Vagina (tissue), 2 donors: ENCODE measurements around the gene MYO7B.

Experiments
- CTCF ChIP-seq, 3 experiments: fragments of 450-650 bp in 2 of 3; fragments of 200-600 bp in 1 of 3; sonication (generic) in 1 of 3; IDR thresholded peaks; one replicate each; pipeline ENCODE4 v1.5.1; 2017 to 2019; ENCODE audit warnings: antibody characterized with exemption in 3 of 3, mild to moderate bottlenecking in 2 of 3, moderate library complexity in 2 of 3
- POLR2A ChIP-seq, 2 donors: fragments of 450-650 bp; IDR thresholded peaks; one replicate each; pipeline ENCODE4 v1.6.1; 2017; ENCODE audit warnings: antibody characterized with exemption in 2 of 2, mild to moderate bottlenecking in 2 of 2, moderate library complexity in 2 of 2
- POLR2AphosphoS5 ChIP-seq, 2 donors: sonication (generic); formaldehyde crosslinking; IDR thresholded peaks; one replicate each; pipeline ENCODE4 v1.9.0; 2017; ENCODE audit warnings: antibody characterized with exemption in 2 of 2, mild to moderate bottlenecking in 2 of 2, low read depth in 1 of 2; ENCODE audit not compliant: insufficient read depth in 1 of 2

DNA sequence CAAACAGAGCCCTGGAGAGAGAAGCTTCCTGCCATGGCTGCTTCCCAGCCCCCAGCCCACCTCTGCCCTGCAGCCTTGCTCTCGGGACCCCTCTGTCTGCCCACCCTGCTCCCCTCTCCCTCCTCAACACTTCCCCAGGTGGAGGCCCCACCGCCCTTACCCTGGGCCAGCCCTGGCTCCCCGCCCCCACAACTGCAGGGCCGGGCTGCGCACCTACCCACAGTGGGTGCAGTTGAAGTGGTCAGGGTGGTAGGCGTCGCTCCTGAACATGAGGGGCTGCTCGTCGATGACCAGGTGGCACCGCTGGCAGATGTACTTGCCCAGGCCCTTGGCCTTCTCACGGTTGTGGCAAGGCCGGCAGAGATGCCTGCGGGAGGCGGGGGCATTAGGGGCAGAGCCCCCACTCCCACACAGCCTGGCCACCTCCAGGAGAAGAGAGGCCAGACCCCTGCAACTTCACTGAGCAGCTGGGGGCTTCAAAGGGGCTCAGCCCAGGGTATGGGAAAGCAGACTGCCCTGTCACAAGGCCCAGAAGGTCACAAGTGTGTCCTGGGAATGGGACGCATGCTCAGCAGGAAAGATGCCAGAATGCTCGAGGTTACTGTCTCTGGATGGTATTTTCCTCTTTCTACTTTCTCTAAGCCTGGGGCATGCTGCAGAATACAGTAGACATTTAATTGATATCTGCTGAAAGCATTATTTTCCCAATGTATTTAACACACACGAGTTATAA is 107.4 kb downstream of the MYO7B start:
- TF ChIP-seq CTCF (IDR thresholded peaks at IDR 0.05) (no peak), POLR2AphosphoS5 (IDR thresholded peaks at IDR 0.05; ENCODE audit: insufficient read depth in 1 of 2, low read depth in 1 of 2) (no peak), POLR2A (IDR thresholded peaks at IDR 0.05) (no peak)
